Left forelimb (tissue), 1 donor: Measurements from ENCODE around the gene SLC30A1.
"Not testable (repeated sequence)": the region's sequence is repeated elsewhere in the genome, so short reads cannot be mapped to it uniquely, and the experiment has no call there.

Source experiments
- DNase-seq: peaks from one replicate; pipeline ENCODE4 v3.0.0-alpha.2; 2018; ENCODE audit warnings: low spot score

Gene SLC30A1

DNA sequence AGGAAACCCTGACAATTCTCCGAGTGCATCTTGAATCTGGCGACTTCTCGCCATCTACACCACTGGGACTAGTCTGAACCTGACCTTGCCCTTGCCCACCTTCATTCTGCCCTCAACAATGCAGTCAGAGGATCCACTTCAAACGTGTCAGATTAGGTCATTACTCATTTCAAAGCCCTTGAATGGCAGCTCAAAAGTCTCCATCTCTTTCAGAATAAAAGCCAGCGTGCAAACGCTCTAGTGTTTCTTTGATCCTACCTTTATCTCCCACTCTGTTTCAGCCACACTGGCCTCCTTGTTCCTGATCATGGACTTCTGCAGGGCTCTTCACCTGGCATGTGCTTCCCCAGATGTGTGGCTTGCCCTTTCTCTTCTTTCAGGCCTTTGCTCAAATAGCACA lies 31.3 kb downstream of the SLC30A1 start:
- no peak for DNase-seq

DNA sequence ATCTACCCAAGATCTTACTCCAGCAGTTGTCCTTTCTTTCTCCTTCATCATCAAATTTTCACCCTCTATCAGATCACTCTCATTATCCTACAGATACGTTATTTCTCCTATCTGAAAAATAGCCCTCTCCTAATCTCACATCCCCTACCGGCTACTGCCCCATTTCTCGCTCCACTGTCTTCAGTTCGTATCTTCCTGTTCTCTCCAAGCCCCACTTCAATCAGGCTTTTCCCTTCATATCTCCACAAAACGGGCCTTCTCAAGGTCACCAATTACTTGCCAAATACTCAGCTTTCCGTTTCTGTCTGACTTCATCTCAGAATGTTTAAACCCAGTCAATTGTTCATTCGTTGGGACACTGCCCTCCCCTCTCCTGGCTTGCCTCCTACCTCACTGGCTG lies 32.4 kb downstream of the SLC30A1 start:
- DNase-seq, result no peak

GRCh38 chr1:211543025-211543424 lies 35.9 kb downstream of the SLC30A1 start:
- no peak for DNase-seq

DNA sequence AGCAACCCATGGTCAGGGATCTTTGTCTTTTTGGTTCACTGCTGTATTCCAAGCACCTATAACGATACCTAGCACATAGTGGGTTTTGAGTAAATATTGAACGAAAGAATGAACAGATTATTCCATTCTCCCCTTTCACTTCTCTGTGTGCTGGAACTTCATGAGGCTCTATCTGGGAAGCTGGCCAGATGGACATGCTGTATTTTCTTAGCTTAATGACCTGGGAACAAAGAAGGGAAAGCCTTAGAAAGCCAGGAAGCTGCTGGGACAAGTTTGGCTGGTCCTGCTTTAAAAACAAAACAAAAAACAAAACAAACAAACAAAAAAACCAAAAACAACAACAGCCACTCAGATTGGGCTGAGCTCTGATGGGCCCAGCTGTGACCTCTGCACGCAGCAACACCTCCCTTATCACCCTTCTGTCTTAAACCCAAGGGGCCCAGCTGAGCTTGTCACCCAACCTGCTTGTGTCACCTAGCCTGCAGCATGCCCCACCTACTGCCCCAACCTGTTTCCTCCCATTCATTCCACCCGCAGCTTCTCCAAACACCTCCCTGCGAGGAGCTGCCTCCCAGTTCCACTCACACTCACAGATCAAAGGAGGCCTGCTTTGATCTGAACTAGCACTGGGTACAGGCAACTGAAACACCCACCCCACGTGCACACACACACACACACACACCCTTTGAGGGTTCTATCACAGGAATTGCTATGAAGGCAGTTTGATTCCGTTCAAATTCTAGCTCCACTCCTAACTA lies 37.1 kb downstream of the SLC30A1 start:
- DNase-seq, result no peak

- no peak for DNase-seq
Measured at GRCh38 chr1:211541278-211541677, 37.7 kb downstream of the SLC30A1 start.

DNA sequence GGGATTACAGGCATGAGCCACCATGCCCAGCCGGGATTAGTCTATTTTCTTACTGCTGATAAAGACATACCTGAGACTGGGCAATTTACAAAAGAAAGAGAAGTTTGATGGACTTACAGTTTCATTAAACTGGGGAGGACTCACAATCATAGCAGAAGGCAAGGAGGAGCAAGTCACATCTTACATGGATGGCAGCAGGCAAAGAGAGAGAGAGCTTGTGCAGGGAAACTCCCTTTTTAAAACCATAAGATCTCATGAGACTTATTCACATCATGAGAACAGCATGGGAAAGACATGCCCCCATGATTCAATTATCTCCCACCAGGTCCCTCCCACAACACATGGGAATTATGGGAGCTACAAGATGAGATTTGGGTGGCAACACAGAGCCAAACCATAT lies 38.1 kb downstream of the SLC30A1 start:
- not testable (repeated sequence) for DNase-seq

DNA sequence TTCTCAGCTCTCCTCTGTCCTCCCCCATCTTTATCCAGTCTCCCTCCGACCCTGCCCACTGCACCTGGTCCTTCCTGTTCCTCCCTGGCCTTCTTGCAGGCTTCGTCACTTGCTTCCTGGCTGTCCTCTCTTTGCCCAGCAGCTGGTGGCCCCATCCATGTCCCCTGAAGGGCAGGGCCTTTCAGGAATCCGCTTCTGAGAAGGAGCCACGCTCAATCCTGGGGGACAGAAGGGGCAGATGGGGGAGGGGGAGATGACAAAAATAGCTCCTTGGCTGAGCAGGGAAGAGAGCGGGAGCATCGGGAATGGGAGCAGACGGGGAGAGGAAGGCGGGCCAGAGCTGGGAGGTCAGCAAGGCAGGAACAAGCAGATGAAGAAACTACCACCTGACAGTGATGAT lies 40.7 kb downstream of the SLC30A1 start:
- DNase-seq, result no peak

DNA sequence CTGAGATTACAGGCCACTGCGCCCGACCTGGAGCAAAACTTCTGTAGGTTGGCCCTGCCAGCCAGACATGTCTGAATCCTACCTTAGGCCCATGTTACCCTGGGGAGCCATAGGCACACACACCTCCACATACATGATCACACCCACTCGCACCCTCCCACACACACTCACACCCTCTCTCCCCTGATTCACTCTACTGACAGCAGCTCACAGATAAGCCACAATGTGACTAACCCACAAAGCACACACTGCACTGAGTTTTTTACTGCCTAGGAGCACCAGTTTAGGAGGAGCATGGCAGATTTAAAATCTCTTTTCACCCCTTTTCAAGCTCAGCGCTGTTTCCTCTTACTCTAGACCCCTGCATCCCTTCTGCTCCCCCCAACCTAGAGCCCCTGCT lies 41.7 kb downstream of the SLC30A1 start:
- no peak for DNase-seq

DNA sequence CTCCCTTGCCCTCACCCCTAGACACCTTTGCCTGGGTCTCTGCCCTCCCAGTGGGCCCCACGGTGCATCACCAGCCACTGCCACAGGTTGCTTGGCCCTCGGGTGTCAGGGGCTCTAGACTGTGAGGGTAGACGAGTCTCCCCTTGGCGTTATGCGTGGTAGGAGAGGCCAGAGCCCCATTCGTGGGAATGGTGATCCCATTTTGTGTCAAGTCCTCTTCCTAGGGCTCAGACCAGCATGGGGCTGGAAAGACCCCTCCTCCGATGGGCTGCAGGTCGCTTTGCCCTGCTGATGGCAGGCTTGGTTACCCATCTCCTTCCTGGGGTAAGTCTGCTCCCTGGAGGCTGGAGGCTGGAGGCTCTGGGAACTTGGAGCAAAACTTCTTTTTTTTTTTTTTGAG lies 42.4 kb downstream of the SLC30A1 start:
- no peak for DNase-seq

DNA sequence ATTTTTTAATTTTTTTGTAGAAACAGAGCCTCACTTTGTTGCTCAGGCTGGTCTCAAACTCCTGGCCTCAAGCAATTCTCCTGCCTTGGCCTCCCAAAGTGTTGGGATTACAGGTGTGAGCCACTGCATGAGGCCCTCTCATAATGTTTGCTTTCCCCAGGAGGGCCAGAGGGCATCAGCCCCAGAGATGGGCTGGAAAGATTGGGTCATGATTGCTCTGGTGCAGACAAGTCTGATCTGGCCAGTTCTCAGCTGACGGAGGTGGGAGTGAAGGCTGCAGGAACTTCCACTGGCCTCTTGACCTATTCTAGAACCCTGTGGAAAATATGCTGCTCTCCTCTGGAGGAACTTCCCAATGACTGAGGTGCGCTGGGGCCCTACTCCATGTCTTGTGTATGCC lies 43.6 kb downstream of the SLC30A1 start:
- no peak for DNase-seq

- DNase-seq, result no peak
Measured at GRCh38 chr1:211534545-211535291, 44.2 kb downstream of the SLC30A1 start.

- no peak for DNase-seq
Measured at GRCh38 chr1:211532088-211532444, 46.9 kb downstream of the SLC30A1 start.

GRCh38 chr1:211531194-211532087 lies 47.5 kb downstream of the SLC30A1 start:
- DNase-seq, result no peak

DNA sequence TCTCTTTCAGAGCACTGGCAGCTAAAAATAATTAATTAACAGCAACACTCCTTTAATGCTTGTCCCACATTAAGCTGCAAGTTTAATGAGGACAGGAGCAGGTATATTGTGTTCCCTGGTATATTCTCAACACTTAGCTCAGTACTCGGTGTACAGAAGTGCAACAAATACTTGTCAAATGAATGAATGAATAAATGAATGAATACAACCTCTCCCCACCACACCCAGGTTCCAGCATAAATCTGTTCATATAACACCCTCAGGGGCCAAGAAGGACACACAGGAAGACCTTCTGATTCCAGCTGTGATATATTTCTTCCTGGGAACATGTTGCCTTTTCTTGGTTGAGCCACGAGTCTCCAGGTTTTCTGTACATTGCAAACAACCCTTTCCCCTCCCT lies 48.9 kb downstream of the SLC30A1 start:
- DNase-seq, result no peak

DNA sequence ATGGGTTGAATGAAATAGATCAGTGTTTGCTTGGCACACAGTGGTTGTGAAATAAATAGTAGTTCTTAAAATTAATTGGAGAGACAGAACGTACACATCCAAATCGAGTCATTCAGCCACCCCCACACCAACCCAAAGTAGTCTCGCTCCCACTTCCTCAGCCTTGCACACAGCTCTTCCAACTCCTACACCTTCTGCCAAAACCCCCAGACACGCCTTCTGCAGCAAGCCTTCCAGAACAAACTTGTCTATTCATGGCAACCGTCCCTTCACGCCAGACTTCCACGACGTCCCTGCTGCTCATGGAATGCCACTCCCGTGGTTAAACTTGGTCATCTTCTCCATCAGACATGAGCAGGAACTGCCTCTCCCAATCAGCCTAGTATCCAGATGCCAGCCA lies 49.5 kb downstream of the SLC30A1 start:
- no peak for DNase-seq

DNA sequence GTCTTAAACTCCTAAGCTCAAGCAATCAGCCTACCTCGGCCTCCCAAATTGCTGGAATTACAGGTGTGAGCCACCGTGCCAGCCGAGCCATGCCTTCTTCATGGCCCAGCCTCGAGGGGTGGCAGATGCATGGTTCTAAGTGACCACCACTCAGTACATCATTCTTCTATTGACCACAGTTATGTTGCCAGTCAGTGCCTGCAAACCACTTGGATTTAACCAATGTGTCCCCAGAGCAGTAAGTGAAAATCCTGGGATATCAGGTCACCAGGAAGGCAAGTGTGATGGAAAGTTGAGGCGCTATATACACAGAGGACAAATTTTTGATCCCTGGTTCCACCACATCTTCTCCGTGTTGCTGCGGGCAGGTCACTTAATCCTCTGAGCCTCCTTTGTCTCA lies 50.0 kb downstream of the SLC30A1 start:
- no peak for DNase-seq

DNA sequence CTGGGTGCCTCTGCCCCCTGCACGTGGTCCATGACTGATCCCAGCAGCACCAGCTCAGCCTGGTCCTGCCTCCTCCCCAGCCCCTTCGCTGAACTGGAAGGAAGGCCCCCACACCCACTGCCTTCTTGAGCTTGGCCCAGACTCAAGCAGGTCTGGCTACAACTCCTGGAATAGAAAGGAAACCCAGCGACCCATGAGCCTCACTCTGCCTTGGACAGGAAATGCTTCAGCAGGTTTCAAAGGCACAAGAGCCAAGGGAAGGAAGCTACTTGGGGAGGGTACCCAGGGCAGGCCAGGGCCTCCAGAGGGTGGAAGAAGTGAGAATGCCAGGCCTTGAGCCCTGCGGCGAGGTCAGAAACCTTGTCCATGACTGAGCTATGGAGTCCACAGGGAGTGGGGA lies 51.1 kb downstream of the SLC30A1 start:
- no peak for DNase-seq

- no peak for DNase-seq
Measured at GRCh38 chr1:211527006-211527405, 52.0 kb downstream of the SLC30A1 start.

DNA sequence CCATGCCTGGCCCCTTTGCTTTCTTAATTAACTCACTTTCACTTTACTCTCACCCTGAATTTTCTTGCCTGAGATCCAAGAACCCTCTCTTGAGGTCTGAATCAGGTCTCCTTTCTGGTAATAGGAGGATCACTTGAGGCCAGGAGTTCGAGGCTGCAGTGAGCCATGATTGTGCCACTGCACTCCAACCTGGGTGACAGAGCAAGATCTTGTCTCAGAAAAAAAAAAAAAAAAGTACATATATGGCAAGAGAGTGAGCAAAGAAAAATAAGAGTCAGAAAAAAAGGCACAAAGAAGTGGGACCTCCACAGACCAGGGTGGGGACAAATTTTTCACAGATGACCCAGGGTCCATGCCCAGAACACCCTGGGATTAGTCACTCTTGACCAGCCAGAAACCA lies 52.9 kb downstream of the SLC30A1 start:
- DNase-seq, result no peak

GRCh38 chr1:211525101-211525676 lies 53.8 kb downstream of the SLC30A1 start:
- DNase-seq, result no peak

- DNase-seq, result no peak
Measured at GRCh38 chr1:211524521-211524920, 54.4 kb downstream of the SLC30A1 start.

GRCh38 chr1:211522804-211523203 lies 56.2 kb downstream of the SLC30A1 start:
- no peak for DNase-seq
